Skeletal muscle satellite cell (primary cell): ENCODE results near the gene GBF1.
"Not testable (repeated sequence)": the region's sequence is repeated elsewhere in the genome, so short reads cannot be mapped to it uniquely, and the experiment has no call there.

Source experiments
- H3K27me3 ChIP-seq: 2 replicates; pipeline ENCODE4 v1.7.0; 2013; ENCODE audit warnings: low read length; ENCODE audit not compliant: control insufficient read depth, insufficient read depth
- H3K36me3 ChIP-seq: 2 replicates; pipeline ENCODE4 v1.7.0; 2013; ENCODE audit warnings: mild to moderate bottlenecking, control low read depth, low read length; ENCODE audit not compliant: insufficient read depth
- H3K4me1 ChIP-seq: 2 replicates; pipeline ENCODE4 v1.7.0; 2013; ENCODE audit warnings: low read length; ENCODE audit not compliant: control insufficient read depth, insufficient read depth
- H3K4me2 ChIP-seq: 2 replicates; pipeline ENCODE4 v1.7.0; 2013; ENCODE audit warnings: mild to moderate bottlenecking, low read length
- H3K4me3 ChIP-seq: 2 replicates; pipeline ENCODE4 v1.7.0; 2013; ENCODE audit warnings: low read length
- H3K9ac ChIP-seq: 2 replicates; pipeline ENCODE4 v1.7.0; 2013; ENCODE audit warnings: mild to moderate bottlenecking, low read depth, low read length, moderate library complexity
- H3K9me3 ChIP-seq: replicated peaks from 2 replicates; pipeline ENCODE4 v1.7.0; 2013; ENCODE audit warnings: mild to moderate bottlenecking, control low read depth, low read length

The GBF1 gene

GRCh38 chr10:102291221-102291905, 46.0 kb downstream of the GBF1 start:
- Histone ChIP-seq H3K4me2 (peak overlapping the region; percentile 49), H3K4me1 (peaks cover 20% of the 10 kb centered on the region), H3K9me3 (no peaks in the 10 kb centered on the region), H3K27me3 (no peaks in the 10 kb centered on the region), H3K4me3 (no peak overlapping the region), H3K36me3 (peaks cover 10% of the 10 kb centered on the region), H3K9ac (peak overlapping the region; percentile 11)

GRCh38 chr10:102297101-102297500, 51.8 kb downstream of the GBF1 start:
- Histone ChIP-seq H3K9ac (no peak overlapping the region), H3K9me3 (no peaks in the 10 kb centered on the region), H3K27me3 (no peaks in the 10 kb centered on the region), H3K4me1 (peaks cover 32% of the 10 kb centered on the region), H3K4me2 (no peak overlapping the region), H3K36me3 (no peaks in the 10 kb centered on the region), H3K4me3 (no peak overlapping the region)

GRCh38 chr10:102298899-102299298, 53.6 kb downstream of the GBF1 start:
- H3K27me3 ChIP-seq: no peaks in the 10 kb centered on the region
- H3K4me3 ChIP-seq: no peak overlapping the region
- H3K36me3 ChIP-seq: no peaks in the 10 kb centered on the region
- H3K9me3 ChIP-seq: no peaks in the 10 kb centered on the region
- no peak overlapping the region for H3K4me2 ChIP-seq
- H3K4me1 ChIP-seq: peaks cover 45% of the 10 kb centered on the region
- no peak overlapping the region for H3K9ac ChIP-seq

- peaks cover 40% of the 10 kb centered on the region for H3K4me1 ChIP-seq
- H3K9me3 ChIP-seq: no peaks in the 10 kb centered on the region
- peak overlapping the region; percentile 42 for H3K4me3 ChIP-seq
- H3K36me3 ChIP-seq: no peaks in the 10 kb centered on the region
- H3K9ac ChIP-seq: peak overlapping the region; percentile 66
- H3K4me2 ChIP-seq: peak overlapping the region; percentile 75
- no peaks in the 10 kb centered on the region for H3K27me3 ChIP-seq
Observed at GRCh38 chr10:102299873-102300272, 54.5 kb downstream of the GBF1 start.

- H3K36me3 ChIP-seq: no peaks in the 10 kb centered on the region
- H3K4me2 ChIP-seq: peak overlapping the region; percentile 75
- H3K4me1 ChIP-seq: peaks cover 39% of the 10 kb centered on the region
- no peaks in the 10 kb centered on the region for H3K27me3 ChIP-seq
- H3K9me3 ChIP-seq: no peaks in the 10 kb centered on the region
- H3K4me3 ChIP-seq: peak overlapping the region; percentile 42
- peak overlapping the region; percentile 66 for H3K9ac ChIP-seq
Observed at GRCh38 chr10:102300278-102300843, 55.0 kb downstream of the GBF1 start.

GRCh38 chr10:102300912-102301311, 55.6 kb downstream of the GBF1 start:
- Histone ChIP-seq H3K4me2 (peak overlapping the region; percentile 75), H3K4me3 (peak overlapping the region; percentile 42), H3K4me1 (peaks cover 39% of the 10 kb centered on the region), H3K9ac (peak overlapping the region; percentile 66)
- not testable (repeated sequence) for H3K36me3 ChIP-seq, H3K27me3 ChIP-seq, H3K9me3 ChIP-seq

- H3K4me2 ChIP-seq, H3K4me3 ChIP-seq, H3K9me3 ChIP-seq, H3K36me3 ChIP-seq, H3K27me3 ChIP-seq, H3K9ac ChIP-seq: not testable (repeated sequence)
- peaks cover 39% of the 10 kb centered on the region for H3K4me1 ChIP-seq
Observed at GRCh38 chr10:102301332-102301731, 56.0 kb downstream of the GBF1 start.

- peaks cover 39% of the 10 kb centered on the region for H3K4me1 ChIP-seq
- no peaks in the 10 kb centered on the region for H3K36me3 ChIP-seq
- H3K9me3 ChIP-seq: no peaks in the 10 kb centered on the region
Observed at GRCh38 chr10:102302611-102303010, 57.3 kb downstream of the GBF1 start.

GRCh38 chr10:102306006-102306405, 60.7 kb downstream of the GBF1 start:
- Histone ChIP-seq H3K4me1 (peaks cover 38% of the 10 kb centered on the region), H3K4me3 (no peak overlapping the region), H3K9ac (no peak overlapping the region), H3K9me3 (no peaks in the 10 kb centered on the region), H3K36me3 (no peaks in the 10 kb centered on the region), H3K27me3 (no peaks in the 10 kb centered on the region), H3K4me2 (no peak overlapping the region)

More at GRCh38 chr10:102302611-102303010, 57.3 kb downstream of the GBF1 start:
- Histone ChIP-seq H3K4me3 (no peak overlapping the region), H3K9ac (peak overlapping the region; percentile 24), H3K27me3 (no peaks in the 10 kb centered on the region), H3K4me2 (no peak overlapping the region)

GRCh38 chr10:102306710-102307109, 61.4 kb downstream of the GBF1 start:
- H3K4me3 ChIP-seq: no peak overlapping the region
- no peak overlapping the region for H3K4me2 ChIP-seq
- H3K36me3 ChIP-seq: no peaks in the 10 kb centered on the region
- H3K27me3 ChIP-seq: no peaks in the 10 kb centered on the region
- H3K9ac ChIP-seq: no peak overlapping the region
- H3K9me3 ChIP-seq: no peaks in the 10 kb centered on the region
- H3K4me1 ChIP-seq: peaks cover 45% of the 10 kb centered on the region

GRCh38 chr10:102308318-102308717, 63.0 kb downstream of the GBF1 start:
- not testable (repeated sequence) for H3K4me3 ChIP-seq, H3K9ac ChIP-seq, H3K9me3 ChIP-seq, H3K4me2 ChIP-seq, H3K36me3 ChIP-seq, H3K27me3 ChIP-seq
- H3K4me1 ChIP-seq: peaks cover 50% of the 10 kb centered on the region

GRCh38 chr10:102309236-102309635, 63.9 kb downstream of the GBF1 start:
- H3K36me3 ChIP-seq: no peaks in the 10 kb centered on the region
- no peaks in the 10 kb centered on the region for H3K9me3 ChIP-seq
- H3K4me3 ChIP-seq: no peak overlapping the region
- H3K27me3 ChIP-seq: no peaks in the 10 kb centered on the region
- H3K9ac ChIP-seq: no peak overlapping the region
- peaks cover 51% of the 10 kb centered on the region for H3K4me1 ChIP-seq
- no peak overlapping the region for H3K4me2 ChIP-seq
